Gastrocnemius medialis (tissue), 4 donors: ENCODE data around the gene PSMD10. TPM values are rescaled to one million over a fixed set of nuclear protein-coding genes. Genes with fewer than 3 reads are reported as not detected.

Source experiments
- ATAC-seq, 2 donors: fragments of 150-250 bp; one replicate each; pipeline ENCODE4 v1.9.1; 2016
- DNase-seq, 2 donors: peaks; one replicate each; pipeline ENCODE4 v3.0.0-alpha.2; 2019
- H3K27ac ChIP-seq, 4 donors: fragments of 200-600 bp; sonication (generic); 1 replicate in 1 of 4; 2 replicates in 3 of 4; pipeline ENCODE4 v1.5.1; 2016 to 2018; ENCODE audit warnings: mild to moderate bottlenecking in 2 of 4, moderate library complexity in 1 of 4
- H3K27me3 ChIP-seq, 3 donors: fragments of 200-600 bp; sonication (generic) in 2 of 3; 1 replicate in 1 of 3; 2 replicates in 2 of 3; pipeline versions ENCODE4 v1.5.1 to v1.6.0; 2016 to 2019; ENCODE audit warnings: mild to moderate bottlenecking in 1 of 3, moderate library complexity in 1 of 3
- H3K36me3 ChIP-seq, 2 donors: fragments of 200-600 bp; sonication (generic) in 1 of 2; one replicate each; pipeline ENCODE4 v1.5.1; 2017 to 2018
- H3K4me1 ChIP-seq, 2 donors: fragments of 200-600 bp; sonication (generic) in 1 of 2; one replicate each; pipeline ENCODE4 v1.5.1; 2016 to 2017; ENCODE audit warnings: mild to moderate bottlenecking in 2 of 2
- H3K4me3 ChIP-seq, 4 donors: fragments of 200-600 bp; sonication (generic) in 3 of 4; 1 replicate in 1 of 4; 2 replicates in 3 of 4; pipeline ENCODE4 v1.5.1; 2016 to 2019; ENCODE audit warnings: mild to moderate bottlenecking in 2 of 4
- H3K9me3 ChIP-seq, 3 donors: fragments of 200-600 bp; sonication (generic) in 2 of 3; 1 replicate in 1 of 3; 2 replicates in 2 of 3; pipeline ENCODE4 v1.5.1; 2016 to 2019
- POLR2A ChIP-seq, 2 donors: fragments of 450-650 bp; IDR thresholded peaks; one replicate each; pipeline ENCODE4 v1.6.1; 2017; ENCODE audit warnings: antibody characterized with exemption in 2 of 2, mild to moderate bottlenecking in 2 of 2, moderate library complexity in 2 of 2
- in situ Hi-C, 4 donors: fragments of 200-750 bp; cut with MboI; loops; one replicate each; pipeline versions ENCODE4 v1.15.0 to v1.8.0; 2017; ENCODE audit warnings: low sequenced_read_pairs in 4 of 4
- intact Hi-C: fragments of 100-400 bp; cut with DNase I; formaldehyde crosslinking; loops from one replicate; pipeline ENCODE4 v1.15.1; 2023; ENCODE audit warnings: low total_unique reads
- total RNA-seq, 4 donors: library from RNA; depleted of rRNA; stranded (reverse); fragments of >200 nt; gene quantifications; one replicate each; pipeline versions ENCODE4 v1.1.0 to v1.2.3, GENCODE V29; 2016
- TF ChIP-seq, protein P1 (sequence below), 5 experiments: fragments of 450-650 bp in 3 of 5; fragments of 200-600 bp in 2 of 5; sonication (generic) in 2 of 5; IDR thresholded peaks in 4 of 5; conservative IDR thresholded peaks in 1 of 5; 1 replicate in 4 of 5; 2 replicates in 1 of 5; pipeline ENCODE4 v1.5.1; 2016 to 2019; ENCODE audit warnings: antibody characterized with exemption in 5 of 5, mild to moderate bottlenecking in 3 of 5, moderate library complexity in 3 of 5

Gene PSMD10
- total RNA-seq, 4 donors from 2014 or later, result 16.5 to 33.5 (median 18.6) TPM

- H3K4me1 ChIP-seq, result peaks cover 3 to 13% of the 10 kb centered on the region in 2 donors
- TF ChIP-seq, protein P1, sequence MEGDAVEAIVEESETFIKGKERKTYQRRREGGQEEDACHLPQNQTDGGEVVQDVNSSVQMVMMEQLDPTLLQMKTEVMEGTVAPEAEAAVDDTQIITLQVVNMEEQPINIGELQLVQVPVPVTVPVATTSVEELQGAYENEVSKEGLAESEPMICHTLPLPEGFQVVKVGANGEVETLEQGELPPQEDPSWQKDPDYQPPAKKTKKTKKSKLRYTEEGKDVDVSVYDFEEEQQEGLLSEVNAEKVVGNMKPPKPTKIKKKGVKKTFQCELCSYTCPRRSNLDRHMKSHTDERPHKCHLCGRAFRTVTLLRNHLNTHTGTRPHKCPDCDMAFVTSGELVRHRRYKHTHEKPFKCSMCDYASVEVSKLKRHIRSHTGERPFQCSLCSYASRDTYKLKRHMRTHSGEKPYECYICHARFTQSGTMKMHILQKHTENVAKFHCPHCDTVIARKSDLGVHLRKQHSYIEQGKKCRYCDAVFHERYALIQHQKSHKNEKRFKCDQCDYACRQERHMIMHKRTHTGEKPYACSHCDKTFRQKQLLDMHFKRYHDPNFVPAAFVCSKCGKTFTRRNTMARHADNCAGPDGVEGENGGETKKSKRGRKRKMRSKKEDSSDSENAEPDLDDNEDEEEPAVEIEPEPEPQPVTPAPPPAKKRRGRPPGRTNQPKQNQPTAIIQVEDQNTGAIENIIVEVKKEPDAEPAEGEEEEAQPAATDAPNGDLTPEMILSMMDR (IDR thresholded peaks at IDR 0.05 in 4 of 5, conservative IDR thresholded peaks at IDR 0.05 in 1 of 5), result no peak
- no peak for TF ChIP-seq POLR2A (IDR thresholded peaks at IDR 0.05)
- DNase-seq, result no peak
- peaks cover 0 to 8% of the 10 kb centered on the region in 2 donors for H3K36me3 ChIP-seq
- peak overlapping the region; percentile 82 to 89 (median 86) for H3K27ac ChIP-seq
- H3K4me3 ChIP-seq, result peak overlapping the region; percentile 58 to 77 (median 67)
- H3K27me3 ChIP-seq, result peaks cover 0 to 3% (median 0%) of the 10 kb centered on the region in 3 donors
- no peaks in the 10 kb centered on the region for H3K9me3 ChIP-seq
- ATAC-seq, result no peak
- in situ Hi-C loops (loop anchor here in 1 of 4 donors (25.0 kb wide), 1 partner anchor 453 kb away; the partner anchor contains the start of gene PRPS1), intact Hi-C loops (loop anchor here (5.0 to 10.0 kb wide), 2 partner anchors 433 to 976 kb away; partner anchors contain the start of gene RBM41)
Measured at GRCh38 chrX:108090491-108091263, 665 bp downstream of the PSMD10 start.

DNA sequence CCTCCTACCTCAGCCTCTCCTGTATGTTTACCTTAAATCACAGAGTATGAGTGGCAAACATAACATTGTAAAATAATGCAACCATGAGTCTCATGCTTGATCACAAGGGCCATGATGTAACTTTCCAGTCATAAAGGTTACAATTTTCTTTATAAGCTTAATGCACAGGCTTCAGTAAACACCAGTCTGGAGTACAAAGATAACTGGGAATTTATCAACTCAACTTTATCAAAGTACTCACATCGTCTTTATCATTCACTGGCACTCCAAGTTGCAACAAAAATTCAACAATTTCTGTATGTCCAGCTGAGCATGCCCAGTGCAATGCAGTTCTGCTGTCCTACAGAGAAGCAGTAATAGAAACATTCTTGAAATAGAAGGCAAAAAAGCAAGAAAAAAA lies 2.8 kb downstream of the PSMD10 start:
- Histone ChIP-seq H3K4me1 (peaks cover 3 to 13% of the 10 kb centered on the region in 2 donors), H3K36me3 (peaks cover 0 to 8% of the 10 kb centered on the region in 2 donors), H3K4me3 (no peak overlapping the region), H3K9me3 (no peaks in the 10 kb centered on the region), H3K27me3 (peaks cover 0 to 3% (median 0%) of the 10 kb centered on the region in 3 donors), H3K27ac (no peak overlapping the region)
- ATAC-seq (no peak), DNase-seq (no peak)
- intact Hi-C loops (no loop called here), in situ Hi-C loops (loop anchor here in 1 of 4 donors (25.0 kb wide), 1 partner anchor 451 kb away; the partner anchor contains the start of gene PRPS1)
- TF ChIP-seq, protein P1 (IDR thresholded peaks at IDR 0.05 in 4 of 5, conservative IDR thresholded peaks at IDR 0.05 in 1 of 5), result no peak
- TF ChIP-seq POLR2A (IDR thresholded peaks at IDR 0.05), result no peak

DNA sequence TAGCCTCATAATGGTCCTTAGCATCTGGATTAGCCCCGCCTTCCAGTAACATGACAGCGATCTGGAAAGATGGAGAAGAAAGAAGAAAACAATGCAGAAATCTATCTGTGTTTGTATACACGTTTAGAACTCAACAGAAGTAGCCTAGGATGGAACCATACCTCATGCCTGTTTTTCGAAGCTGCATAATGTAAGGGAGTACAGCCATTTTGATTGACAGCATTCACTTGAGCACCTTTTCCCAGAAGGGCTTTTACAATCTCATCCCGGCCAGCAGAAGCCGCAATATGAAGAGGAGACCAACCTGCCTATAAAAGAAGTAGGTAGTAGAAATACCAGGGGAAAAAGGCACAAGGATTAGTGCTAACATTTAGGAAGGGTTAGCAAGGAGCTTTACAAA lies 3.5 kb downstream of the PSMD10 start:
- Histone ChIP-seq H3K36me3 (peaks cover 0 to 8% of the 10 kb centered on the region in 2 donors), H3K4me3 (no peak overlapping the region), H3K27ac (no peak overlapping the region), H3K27me3 (no peaks in the 10 kb centered on the region), H3K9me3 (no peaks in the 10 kb centered on the region), H3K4me1 (peaks cover 3 to 13% of the 10 kb centered on the region in 2 donors)
- in situ Hi-C loops, result loop anchor here in 1 of 4 donors (25.0 kb wide), 1 partner anchor 450 kb away; the partner anchor contains the start of gene PRPS1
- ATAC-seq (no peak), DNase-seq (no peak)
- TF ChIP-seq POLR2A (IDR thresholded peaks at IDR 0.05), result no peak
- TF ChIP-seq, protein P1 (IDR thresholded peaks at IDR 0.05 in 4 of 5, conservative IDR thresholded peaks at IDR 0.05 in 1 of 5), result no peak
- intact Hi-C loops, result no loop called here

DNA sequence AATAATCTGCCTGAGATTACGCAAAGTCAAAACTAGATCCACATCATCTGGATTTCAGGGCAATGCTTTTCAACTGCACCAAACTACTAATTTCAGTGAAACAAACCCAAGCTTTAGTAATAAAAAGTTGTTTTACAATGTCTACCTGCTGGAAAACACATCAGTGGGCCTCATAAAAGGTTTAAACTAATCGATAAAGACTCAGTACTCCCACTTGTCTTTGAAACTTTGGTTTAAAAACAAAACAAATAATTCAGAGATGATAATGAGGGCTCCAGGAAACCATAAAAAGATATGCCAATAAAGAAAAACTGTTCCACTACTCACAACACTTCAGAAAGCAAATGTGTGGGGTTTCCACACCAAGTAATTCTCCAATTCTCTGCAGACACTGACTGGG lies 10.2 kb downstream of the PSMD10 start:
- intact Hi-C loops, result no loop called here
- in situ Hi-C loops, result loop anchor here in 1 of 4 donors (25.0 kb wide), 1 partner anchor 444 kb away; the partner anchor contains the start of gene PRPS1

More for the DNA sequence above, 10.2 kb downstream of the PSMD10 start:
- H3K9me3 ChIP-seq, result no peaks in the 10 kb centered on the region
- no peaks in the 10 kb centered on the region for H3K4me1 ChIP-seq
- H3K27me3 ChIP-seq, result no peaks in the 10 kb centered on the region
- TF ChIP-seq, protein P1 (IDR thresholded peaks at IDR 0.05 in 4 of 5, conservative IDR thresholded peaks at IDR 0.05 in 1 of 5), result no peak
- TF ChIP-seq POLR2A (IDR thresholded peaks at IDR 0.05), result no peak
- no peak overlapping the region for H3K27ac ChIP-seq
- no peak overlapping the region for H3K4me3 ChIP-seq
- peaks cover 0 to under 1% of the 10 kb centered on the region in 2 donors for H3K36me3 ChIP-seq
- no peak for ATAC-seq
- no peak for DNase-seq
